Nephron (organoid): ENCODE measurements around the gene SLC37A3.
A peak's percentile ranks its signal among the peaks of the same experiment; 100 is the strongest.
"Not testable (repeated sequence)": the region's sequence is repeated elsewhere in the genome, so short reads cannot be mapped to it uniquely, and the experiment has no call there.

Source experiments
- H3K27ac Mint-ChIP-seq, 3 experiments: 2 replicates each; pipeline ENCODE4 v1.8.0; 2020; ENCODE audit warnings: mixed read lengths in 3 of 3, mild to moderate bottlenecking in 2 of 3, moderate library complexity in 1 of 3
- H3K27me3 Mint-ChIP-seq: 2 replicates; pipeline ENCODE4 v1.8.0; 2021; ENCODE audit warnings: low read depth, mild to moderate bottlenecking, moderate library complexity, mixed read lengths
- H3K36me3 Mint-ChIP-seq: 2 replicates; pipeline ENCODE4 v1.8.0; 2020; ENCODE audit warnings: low read depth, mixed read lengths
- H3K4me1 Mint-ChIP-seq: 2 replicates; pipeline ENCODE4 v1.8.0; 2020; ENCODE audit warnings: mixed read lengths
- H3K4me3 Mint-ChIP-seq, 3 experiments: 2 replicates each; pipeline ENCODE4 v1.8.0; 2020; ENCODE audit warnings: mild to moderate bottlenecking in 3 of 3, mixed read lengths in 3 of 3, moderate library complexity in 2 of 3
- H3K9me3 Mint-ChIP-seq: 2 replicates; pipeline ENCODE4 v1.8.0; 2020; ENCODE audit warnings: mixed read lengths
- CTCF ChIP-seq, 3 experiments: fragments of 200-600 bp; sonication (generic); IDR thresholded peaks; one replicate each; pipeline ENCODE4 v1.5.0; 2021; ENCODE audit warnings: antibody characterized with exemption in 3 of 3; ENCODE audit not compliant: unreplicated experiment in 3 of 3

SLC37A3 gene

GRCh38 chr7:140349144-140349771, 49.1 kb downstream of the SLC37A3 start:
- Mint-ChIP-seq H3K27ac (peak overlapping the region in 2 of 3 experiments; percentile 15 to 35), H3K27me3 (no peaks in the 10 kb centered on the region), H3K4me3 (no peak overlapping the region), H3K4me1 (no peaks in the 10 kb centered on the region), H3K36me3 (peaks cover 67% of the 10 kb centered on the region), H3K9me3 (no peaks in the 10 kb centered on the region)
- TF ChIP-seq CTCF (IDR thresholded peaks at IDR 0.05; ENCODE audit: unreplicated experiment in 3 of 3), result no peak

- no peak for TF ChIP-seq CTCF (IDR thresholded peaks at IDR 0.05; ENCODE audit: unreplicated experiment in 3 of 3)
- Mint-ChIP-seq H3K27ac (no peak overlapping the region), H3K9me3 (no peaks in the 10 kb centered on the region), H3K36me3 (peaks cover 67% of the 10 kb centered on the region), H3K4me1 (no peaks in the 10 kb centered on the region), H3K4me3 (no peak overlapping the region), H3K27me3 (no peaks in the 10 kb centered on the region)
Observed at GRCh38 chr7:140348161-140348849, 50.0 kb downstream of the SLC37A3 start.

DNA sequence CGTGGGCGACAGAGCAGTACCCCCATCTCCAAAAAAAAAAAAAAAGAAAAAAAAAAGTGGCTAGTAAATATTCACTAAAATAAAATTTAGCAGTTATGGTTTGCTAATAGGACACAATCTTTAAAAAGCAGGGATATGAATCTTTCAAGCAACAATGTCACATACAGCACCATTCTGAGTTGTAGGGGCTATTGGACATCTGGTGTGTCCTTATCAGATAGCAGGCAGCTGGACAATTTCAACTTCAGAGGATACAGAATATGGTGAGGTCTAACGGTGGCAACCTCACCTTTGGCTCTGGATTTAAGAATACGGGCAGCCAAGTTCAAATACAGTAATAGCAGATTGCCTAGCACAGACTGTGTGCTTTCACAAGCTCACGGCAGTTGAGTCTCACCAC, 51.1 kb downstream of the SLC37A3 start:
- Mint-ChIP-seq H3K27me3 (no peaks in the 10 kb centered on the region), H3K27ac (no peak overlapping the region), H3K4me3 (no peak overlapping the region), H3K4me1 (no peaks in the 10 kb centered on the region), H3K9me3 (no peaks in the 10 kb centered on the region), H3K36me3 (peaks cover 69% of the 10 kb centered on the region)
- TF ChIP-seq CTCF (IDR thresholded peaks at IDR 0.05; ENCODE audit: unreplicated experiment in 3 of 3), result no peak

GRCh38 chr7:140345426-140345825, 52.9 kb downstream of the SLC37A3 start:
- H3K9me3 Mint-ChIP-seq, result no peaks in the 10 kb centered on the region
- H3K27ac Mint-ChIP-seq, result no peak overlapping the region
- no peak for TF ChIP-seq CTCF (IDR thresholded peaks at IDR 0.05; ENCODE audit: unreplicated experiment in 3 of 3)
- peaks cover 68% of the 10 kb centered on the region for H3K36me3 Mint-ChIP-seq
- no peak overlapping the region for H3K4me3 Mint-ChIP-seq
- no peaks in the 10 kb centered on the region for H3K27me3 Mint-ChIP-seq
- no peaks in the 10 kb centered on the region for H3K4me1 Mint-ChIP-seq

DNA sequence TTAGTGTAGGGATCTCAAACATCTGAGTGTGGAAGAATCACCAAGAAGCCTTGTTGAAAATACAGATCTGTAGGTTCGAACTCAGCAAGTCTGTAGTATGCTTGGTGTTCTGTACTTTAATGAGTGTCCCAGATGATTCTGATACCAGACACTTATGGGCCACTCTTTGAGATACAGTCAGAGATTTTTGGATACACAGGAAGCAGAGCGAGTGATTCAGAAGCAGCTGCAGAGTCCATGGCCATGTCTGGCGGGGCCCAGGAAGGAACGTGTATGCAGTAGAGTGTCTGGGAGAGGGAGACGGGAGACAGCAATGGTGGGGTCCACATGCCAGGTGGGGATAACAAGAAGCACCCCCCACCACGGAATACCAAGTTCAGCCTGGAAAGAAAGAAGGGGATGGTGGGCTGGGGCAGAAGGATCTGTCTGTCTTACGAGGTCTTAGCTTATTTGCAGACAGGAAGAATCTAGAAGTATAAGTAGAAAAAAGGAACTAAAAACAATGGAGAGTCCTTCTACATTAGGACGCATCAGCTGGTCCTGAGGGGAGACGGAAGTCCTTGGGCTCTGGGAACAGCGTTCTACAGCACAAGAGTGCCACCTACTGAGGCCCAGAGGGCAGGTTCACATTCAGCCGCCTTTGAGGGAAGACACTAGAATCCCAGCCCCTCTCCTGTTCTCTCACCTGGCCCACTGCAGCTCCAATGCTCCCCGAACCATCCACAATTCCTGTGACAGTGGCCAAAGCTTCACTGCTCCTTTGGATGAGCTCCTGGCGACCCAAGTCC, 55.4 kb downstream of the SLC37A3 start:
- Mint-ChIP-seq H3K9me3 (peaks cover 5% of the 10 kb centered on the region), H3K4me3 (no peak overlapping the region), H3K36me3 (peaks cover 62% of the 10 kb centered on the region), H3K27me3 (no peaks in the 10 kb centered on the region), H3K27ac (no peak overlapping the region), H3K4me1 (no peaks in the 10 kb centered on the region)
- TF ChIP-seq CTCF (IDR thresholded peaks at IDR 0.05; ENCODE audit: unreplicated experiment in 3 of 3), result peak; percentile 23 to 53 (median 39)

- not testable (repeated sequence) for H3K27me3 Mint-ChIP-seq, H3K4me3 Mint-ChIP-seq, H3K4me1 Mint-ChIP-seq, H3K9me3 Mint-ChIP-seq, H3K27ac Mint-ChIP-seq
- H3K36me3 Mint-ChIP-seq, result peaks cover 74% of the 10 kb centered on the region
Observed at GRCh38 chr7:140338959-140339358, 59.4 kb downstream of the SLC37A3 start.
